Loucy (cell line): ENCODE measurements around the gene ALDH7A1.

Experiments used
- EZH2phosphoT487 ChIP-seq: fragments of 200-600 bp; IDR thresholded peaks from 2 replicates; pipeline ENCODE4 v1.6.1; 2018; ENCODE audit warnings: antibody characterized with exemption, mild to moderate bottlenecking, moderate library complexity, borderline replicate concordance
- TF ChIP-seq, protein P1 (sequence below): fragments of 200-600 bp; sonication (generic); conservative IDR thresholded peaks from 2 replicates; pipeline ENCODE4 v1.5.1; 2014; ENCODE audit warnings: mild to moderate bottlenecking, antibody characterized with exemption, low read length

DNA sequence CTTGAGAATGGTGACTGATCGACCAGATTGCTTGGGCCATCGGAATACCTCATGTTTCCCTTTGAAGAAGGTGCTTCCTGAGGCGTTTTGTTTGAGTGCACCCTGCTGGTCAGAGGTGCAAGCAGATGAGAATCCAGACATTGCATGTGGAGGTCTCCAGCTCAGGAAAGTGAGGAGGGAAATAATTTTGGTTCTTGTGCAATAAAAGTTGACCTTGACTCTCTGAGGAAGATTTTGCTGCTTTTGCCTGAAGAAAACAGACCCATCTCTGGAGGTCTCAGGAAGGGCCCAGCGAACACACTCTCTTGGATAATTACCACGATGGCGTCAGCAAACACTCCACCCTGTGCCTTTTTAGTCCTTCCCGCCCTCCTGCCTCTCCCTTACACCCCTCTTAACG lies 102.1 kb downstream of the ALDH7A1 start:
- TF ChIP-seq, protein P1, sequence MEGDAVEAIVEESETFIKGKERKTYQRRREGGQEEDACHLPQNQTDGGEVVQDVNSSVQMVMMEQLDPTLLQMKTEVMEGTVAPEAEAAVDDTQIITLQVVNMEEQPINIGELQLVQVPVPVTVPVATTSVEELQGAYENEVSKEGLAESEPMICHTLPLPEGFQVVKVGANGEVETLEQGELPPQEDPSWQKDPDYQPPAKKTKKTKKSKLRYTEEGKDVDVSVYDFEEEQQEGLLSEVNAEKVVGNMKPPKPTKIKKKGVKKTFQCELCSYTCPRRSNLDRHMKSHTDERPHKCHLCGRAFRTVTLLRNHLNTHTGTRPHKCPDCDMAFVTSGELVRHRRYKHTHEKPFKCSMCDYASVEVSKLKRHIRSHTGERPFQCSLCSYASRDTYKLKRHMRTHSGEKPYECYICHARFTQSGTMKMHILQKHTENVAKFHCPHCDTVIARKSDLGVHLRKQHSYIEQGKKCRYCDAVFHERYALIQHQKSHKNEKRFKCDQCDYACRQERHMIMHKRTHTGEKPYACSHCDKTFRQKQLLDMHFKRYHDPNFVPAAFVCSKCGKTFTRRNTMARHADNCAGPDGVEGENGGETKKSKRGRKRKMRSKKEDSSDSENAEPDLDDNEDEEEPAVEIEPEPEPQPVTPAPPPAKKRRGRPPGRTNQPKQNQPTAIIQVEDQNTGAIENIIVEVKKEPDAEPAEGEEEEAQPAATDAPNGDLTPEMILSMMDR = peak; percentile 38
- TF ChIP-seq EZH2phosphoT487 = no peak
